ENCODE results near the gene TARS2.

Gene TARS2

GRCh38 chr1:150508982-150509381, 21.8 kb downstream of the TARS2 start:
- DNase-seq, result no peak

DNA sequence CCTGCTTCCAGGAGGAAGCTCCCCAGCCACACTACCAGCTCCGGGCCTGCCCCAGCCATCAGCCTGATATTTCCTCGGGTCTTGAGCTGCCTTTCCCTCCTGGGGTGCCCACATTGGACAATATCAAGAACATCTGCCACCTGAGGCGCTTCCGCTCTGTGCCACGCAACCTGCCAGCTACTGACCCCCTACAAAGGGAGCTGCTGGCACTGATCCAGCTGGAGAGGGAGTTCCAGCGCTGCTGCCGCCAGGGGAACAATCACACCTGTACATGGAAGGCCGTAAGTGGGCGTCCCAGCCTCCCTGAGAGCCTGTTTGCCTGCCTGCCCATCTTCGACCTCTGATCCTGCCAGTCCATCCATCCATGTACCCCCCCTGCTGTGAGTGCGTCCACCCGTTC, 24.3 kb downstream of the TARS2 start:
- no peak for DNase-seq

GRCh38 chr1:150511985-150512660, 24.9 kb downstream of the TARS2 start:
- DNase-seq, result no peak

DNA sequence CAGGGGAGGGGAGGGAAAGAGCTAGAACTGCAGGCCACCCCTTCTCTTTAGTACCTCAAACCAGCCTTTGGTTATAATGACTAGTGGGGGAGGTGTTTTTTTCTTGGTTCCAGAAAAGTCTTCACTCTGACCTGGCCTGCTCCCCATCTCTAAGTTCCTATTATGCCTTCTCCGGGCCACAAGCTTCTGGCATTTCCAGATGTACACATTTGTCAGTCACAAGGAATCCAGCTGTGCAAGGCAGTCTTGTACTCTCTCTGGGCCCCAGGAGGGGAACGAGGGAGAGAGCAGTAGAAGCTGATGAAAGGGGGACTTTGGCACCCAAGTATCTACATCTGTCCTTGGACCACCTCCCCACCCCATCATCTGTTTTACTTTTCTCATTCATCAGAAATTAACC, 25.6 kb downstream of the TARS2 start:
- no peak for DNase-seq

DNA sequence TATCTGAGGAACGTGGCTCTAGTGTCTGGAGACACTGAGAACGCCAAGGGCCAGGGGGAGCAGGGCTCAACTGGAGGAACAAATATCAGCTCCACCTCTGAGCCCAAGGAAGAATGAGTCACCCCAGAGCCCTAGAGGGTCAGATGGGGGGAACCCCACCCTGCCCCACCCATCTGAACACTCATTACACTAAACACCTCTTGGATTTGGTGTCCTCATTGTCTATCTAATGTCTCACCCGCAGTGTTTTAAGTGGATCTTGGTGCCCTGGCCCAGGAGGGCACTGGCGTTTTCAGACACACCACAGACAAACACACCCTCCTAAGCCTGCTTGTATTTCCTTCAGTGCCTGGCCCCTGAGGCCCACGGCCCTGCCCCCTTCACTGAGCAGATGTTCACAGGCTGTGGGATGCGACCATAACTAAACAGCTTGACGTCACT, 26.2 kb downstream of the TARS2 start:
- no peak for DNase-seq

- DNase-seq, result no peak
Measured at GRCh38 chr1:150514260-150514659, 27.0 kb downstream of the TARS2 start.

DNA sequence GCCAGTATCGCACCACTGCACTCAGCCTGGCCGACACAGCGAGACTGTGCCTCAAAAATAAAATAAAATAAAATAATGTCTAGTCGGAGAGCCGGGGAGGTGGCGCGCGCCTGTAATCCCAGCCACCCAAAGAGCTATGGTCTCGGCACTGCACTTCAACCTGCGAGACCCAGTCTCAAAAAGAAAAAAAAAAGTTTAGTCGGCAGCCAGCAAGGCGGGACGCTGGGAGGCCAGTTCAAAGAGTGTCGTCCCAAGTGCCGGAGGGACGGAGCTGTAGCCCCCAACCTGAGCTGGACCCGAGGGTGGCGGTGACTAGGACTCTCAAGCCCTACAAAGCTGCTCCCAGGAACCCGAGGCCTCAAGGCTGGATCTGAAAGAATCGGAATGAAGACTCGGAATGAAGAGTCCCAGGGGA, 27.7 kb downstream of the TARS2 start:
- no peak for DNase-seq

- peak; percentile 70 to 98 (median 94) for DNase-seq
Measured at GRCh38 chr1:150515328-150516049, 28.3 kb downstream of the TARS2 start, which contains the start of gene FALEC. TSS of gene FALEC (plus strand) at chr1:150515752.

GRCh38 chr1:150516050-150516591, 28.9 kb downstream of the TARS2 start:
- peak in 24 of 56 donors; percentile 4 to 44 (median 26) for DNase-seq

GRCh38 chr1:150516616-150517015, 29.4 kb downstream of the TARS2 start:
- DNase-seq, result no peak

DNA sequence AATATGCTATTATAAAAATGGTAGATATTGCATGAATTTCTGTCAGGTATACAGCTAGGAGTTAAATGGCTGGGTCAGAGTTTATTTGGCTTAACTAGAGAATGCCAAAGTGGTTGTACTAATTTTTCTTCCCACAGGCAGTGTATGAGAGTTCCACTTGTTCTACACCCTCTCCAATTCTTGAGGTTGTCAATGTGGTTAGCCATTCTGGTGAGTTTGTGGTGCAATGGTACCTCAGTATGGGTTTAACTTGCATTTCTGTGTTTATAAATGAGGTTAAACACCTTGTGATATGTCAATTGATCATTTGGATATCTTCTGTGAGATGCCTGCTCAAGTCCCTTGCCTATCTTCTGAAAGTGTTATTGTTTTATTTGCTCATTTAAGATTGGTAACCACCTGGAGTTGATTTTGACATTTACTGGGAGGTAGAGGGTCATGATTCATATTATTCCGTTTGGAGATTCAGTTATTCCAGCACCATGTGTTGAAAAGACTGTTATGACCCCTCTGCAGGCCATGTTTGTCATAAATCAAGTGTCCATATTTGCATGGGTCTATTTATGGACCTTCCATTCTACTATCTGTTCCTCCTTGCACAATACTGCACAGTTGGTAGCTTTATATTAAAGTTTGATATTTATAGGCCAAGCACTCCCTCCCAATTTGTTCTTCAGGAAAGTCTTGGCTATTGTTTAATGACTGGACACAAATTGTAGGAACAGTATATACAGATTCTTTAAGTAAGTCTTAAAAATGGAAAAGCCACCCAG, 34.2 kb downstream of the TARS2 start:
- DNase-seq, result no peak

GRCh38 chr1:150525348-150525747, 38.1 kb downstream of the TARS2 start:
- no peak for DNase-seq

DNA sequence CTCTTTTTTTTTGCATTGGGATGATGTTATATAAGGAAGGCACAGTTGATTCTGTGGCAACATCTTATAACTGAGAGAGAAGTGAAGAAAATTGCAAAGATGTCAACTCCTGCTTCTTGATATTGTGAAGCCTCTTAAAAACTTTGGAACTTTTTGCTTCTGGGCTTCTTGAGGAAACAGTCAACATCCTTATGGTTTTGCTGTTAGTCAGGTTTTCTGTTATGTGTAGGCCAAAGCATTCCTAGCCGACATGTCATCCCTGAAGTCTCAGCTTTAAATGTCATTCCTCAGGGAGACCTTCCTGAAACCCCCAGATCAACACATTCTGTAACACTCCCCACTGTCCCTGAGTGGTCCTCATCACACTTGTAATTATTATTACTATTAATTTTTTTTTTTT, 41.0 kb downstream of the TARS2 start:
- DNase-seq, result no peak

DNA sequence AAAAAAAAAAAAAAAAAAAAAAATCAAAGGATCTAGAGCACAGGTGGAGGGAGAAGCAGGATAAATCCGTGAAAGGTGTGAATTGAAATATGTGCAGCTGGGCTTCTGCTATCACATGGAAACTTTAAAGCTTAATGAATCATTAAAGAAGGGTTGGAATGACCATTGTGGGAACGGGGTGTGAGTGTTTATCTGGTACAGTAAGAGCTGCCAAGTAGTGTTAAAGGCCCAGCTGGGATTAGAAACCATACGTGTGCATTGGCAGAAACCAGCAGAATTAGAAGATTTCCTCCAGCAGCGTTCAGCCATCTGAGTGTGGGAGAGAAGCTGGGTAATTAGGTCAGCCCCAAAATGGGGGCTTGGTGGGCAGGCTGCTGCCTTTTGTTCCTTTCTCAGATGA, 41.8 kb downstream of the TARS2 start:
- no peak for DNase-seq

GRCh38 chr1:150530491-150531159, 43.4 kb downstream of the TARS2 start:
- DNase-seq, result no peak

GRCh38 chr1:150532860-150533259, 45.6 kb downstream of the TARS2 start:
- DNase-seq, result peak in 2 of 56 donors; percentile 29 to 35

DNA sequence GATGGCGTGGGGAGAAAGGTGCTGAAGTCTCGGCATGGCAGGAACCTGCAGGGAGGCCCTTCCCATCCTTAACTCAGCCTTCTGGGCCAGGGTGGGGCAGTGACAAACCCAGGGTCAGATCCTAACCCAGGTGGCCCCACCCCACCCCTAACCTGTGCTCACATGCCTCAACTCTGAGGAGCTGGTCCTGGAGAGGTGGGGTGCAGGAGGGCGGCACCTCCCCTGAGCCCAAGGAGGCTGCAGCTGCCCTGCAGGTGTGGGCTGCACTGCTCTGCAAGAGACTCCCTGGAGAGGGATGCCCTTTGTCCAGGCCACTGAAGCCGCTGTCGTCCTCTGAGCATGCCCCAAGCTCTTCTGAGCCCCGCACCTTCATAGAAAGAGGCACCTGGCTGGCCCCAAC, 46.8 kb downstream of the TARS2 start:
- no peak for DNase-seq

- no peak for DNase-seq
Measured at GRCh38 chr1:150535511-150536287, 48.5 kb downstream of the TARS2 start.

DNA sequence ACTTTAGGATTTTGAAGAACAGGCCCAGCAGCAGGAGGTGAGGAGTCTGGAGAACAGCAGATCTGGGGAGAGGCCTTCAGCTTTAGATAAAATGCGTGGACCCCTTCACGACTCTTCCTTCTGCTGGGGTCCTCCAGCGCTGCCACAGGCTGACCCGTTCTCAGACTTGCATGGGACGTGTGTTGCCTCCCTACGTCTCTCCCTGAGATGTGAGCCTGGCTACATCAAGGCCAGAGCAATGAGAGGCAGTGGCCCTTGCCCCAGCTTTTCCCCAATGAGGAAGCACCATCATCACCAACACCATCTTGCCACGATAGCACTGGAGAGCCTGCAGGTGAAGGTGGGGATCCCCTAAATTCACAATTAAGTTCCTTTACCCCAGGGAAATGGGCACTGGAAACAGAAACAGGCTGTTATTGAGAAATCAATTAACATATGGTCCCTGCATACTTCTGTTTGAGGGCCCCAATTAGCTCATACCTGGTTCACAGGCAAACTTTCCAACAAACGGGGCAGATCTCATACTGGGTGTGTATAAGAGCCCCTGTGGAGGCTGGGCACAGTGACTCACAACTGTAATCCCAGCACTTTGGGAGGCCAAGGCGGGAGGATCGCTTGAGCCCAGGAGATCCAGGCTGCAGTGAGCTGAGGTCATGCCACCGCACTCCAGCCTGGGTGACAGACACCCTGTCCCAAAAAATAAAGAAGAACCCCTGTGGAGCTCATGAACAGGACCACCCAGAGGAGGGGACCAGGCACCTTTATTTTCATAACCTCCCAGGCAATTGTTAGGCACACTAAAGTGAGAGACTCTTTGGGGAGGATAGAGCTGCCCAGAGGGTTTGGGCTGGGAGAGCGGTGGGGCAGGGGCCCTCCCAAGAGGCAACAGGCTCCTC, 49.9 kb downstream of the TARS2 start:
- no peak for DNase-seq

Data from nucleus accumbens (tissue), 56 donors.